Activated naive CD4-positive, alpha-beta T cell treated with anti-CD3 and anti-CD28 coated beads, Interleukin-2, amount 50 U/mL, for 24 hours (primary cell): ENCODE results near the gene ADAM11.

Experiments
- H3K27ac Mint-ChIP-seq: one replicate; pipeline ENCODE4 v1.8.0; 2021; ENCODE audit warnings: mild to moderate bottlenecking, mixed read lengths
- H3K27me3 Mint-ChIP-seq: one replicate; pipeline ENCODE4 v1.8.0; 2021; ENCODE audit warnings: mixed read lengths
- H3K36me3 Mint-ChIP-seq: one replicate; pipeline ENCODE4 v1.8.0; 2021; ENCODE audit warnings: mixed read lengths
- H3K4me1 Mint-ChIP-seq: one replicate; pipeline ENCODE4 v1.8.0; 2021; ENCODE audit warnings: mixed read lengths
- H3K4me3 Mint-ChIP-seq: one replicate; pipeline ENCODE4 v1.8.0; 2021; ENCODE audit warnings: mild to moderate bottlenecking, mixed read lengths
- H3K9me3 Mint-ChIP-seq: one replicate; pipeline ENCODE4 v1.8.0; 2021; ENCODE audit warnings: mixed read lengths

The ADAM11 gene

DNA sequence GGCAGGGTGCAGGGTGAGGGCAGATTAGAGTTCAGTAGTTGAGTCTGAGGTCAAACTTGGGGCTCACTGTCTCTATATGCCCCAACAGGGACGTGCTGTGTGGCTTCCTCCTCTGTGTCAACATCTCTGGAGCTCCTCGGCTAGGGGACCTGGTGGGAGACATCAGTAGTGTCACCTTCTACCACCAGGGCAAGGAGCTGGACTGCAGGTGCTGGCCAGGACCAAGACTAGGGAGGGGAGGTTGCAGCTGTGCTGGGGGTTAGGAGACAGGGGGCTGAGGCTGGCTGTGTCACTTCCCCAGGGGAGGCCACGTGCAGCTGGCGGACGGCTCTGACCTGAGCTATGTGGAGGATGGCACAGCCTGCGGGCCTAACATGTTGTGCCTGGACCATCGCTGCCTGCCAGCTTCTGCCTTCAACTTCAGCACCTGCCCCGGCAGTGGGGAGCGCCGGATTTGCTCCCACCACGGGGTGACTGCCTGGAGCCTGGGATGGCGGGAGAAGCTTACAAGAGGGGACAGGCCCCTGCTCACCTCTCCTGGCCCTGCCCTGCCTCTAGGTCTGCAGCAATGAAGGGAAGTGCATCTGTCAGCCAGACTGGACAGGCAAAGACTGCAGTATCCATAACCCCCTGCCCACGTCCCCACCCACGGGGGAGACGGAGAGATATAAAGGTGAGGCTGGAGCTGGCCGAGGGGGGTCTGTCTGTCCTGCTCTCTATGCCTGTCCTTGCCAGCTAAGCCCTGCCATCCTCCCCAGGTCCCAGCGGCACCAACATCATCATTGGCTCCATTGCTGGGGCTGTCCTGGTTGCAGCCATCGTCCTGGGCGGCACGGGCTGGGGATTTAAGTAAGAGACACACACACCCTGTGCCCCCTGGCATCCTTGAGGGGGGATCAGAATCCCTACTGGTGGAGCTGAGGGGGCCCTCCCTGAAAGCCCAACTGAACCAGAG, 18.9 kb downstream of the ADAM11 start:
- no peaks in the 10 kb centered on the region for H3K9me3 Mint-ChIP-seq
- H3K27me3 Mint-ChIP-seq, result no peaks in the 10 kb centered on the region
- no peak overlapping the region for H3K27ac Mint-ChIP-seq
- H3K4me1 Mint-ChIP-seq, result peaks cover 8% of the 10 kb centered on the region
- no peak overlapping the region for H3K4me3 Mint-ChIP-seq
- no peaks in the 10 kb centered on the region for H3K36me3 Mint-ChIP-seq

DNA sequence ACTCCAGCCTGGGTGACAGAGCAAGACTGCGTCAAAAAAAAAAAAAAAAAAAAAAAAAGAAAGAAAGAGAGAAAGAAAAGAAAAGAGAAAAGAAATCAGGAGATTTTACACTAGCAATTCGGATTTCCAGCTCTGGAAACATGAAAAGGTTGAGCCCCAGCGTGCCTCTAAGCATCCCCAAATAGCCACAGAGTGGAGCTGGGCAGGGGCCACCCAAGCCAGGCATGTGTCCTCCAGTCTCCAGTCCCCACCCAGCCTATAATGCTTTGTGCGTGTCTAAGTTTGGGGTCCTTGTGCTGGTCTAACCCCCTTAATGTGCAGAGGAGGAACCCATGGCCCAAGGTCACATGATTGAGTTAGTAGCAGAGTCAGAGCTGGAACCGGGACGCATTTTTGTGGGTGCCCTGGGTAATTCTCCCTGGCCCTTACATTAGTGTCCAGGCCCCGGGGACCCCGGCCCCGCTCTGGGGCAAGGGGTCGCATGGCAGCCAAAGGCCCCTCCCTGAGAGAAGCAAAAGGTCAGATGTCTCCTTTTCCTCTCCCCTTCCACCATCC, 19.9 kb downstream of the ADAM11 start:
- Mint-ChIP-seq H3K36me3 (no peaks in the 10 kb centered on the region), H3K9me3 (no peaks in the 10 kb centered on the region), H3K27me3 (no peaks in the 10 kb centered on the region), H3K4me1 (peaks cover 8% of the 10 kb centered on the region), H3K27ac (no peak overlapping the region), H3K4me3 (peak overlapping the region; percentile 58)

DNA sequence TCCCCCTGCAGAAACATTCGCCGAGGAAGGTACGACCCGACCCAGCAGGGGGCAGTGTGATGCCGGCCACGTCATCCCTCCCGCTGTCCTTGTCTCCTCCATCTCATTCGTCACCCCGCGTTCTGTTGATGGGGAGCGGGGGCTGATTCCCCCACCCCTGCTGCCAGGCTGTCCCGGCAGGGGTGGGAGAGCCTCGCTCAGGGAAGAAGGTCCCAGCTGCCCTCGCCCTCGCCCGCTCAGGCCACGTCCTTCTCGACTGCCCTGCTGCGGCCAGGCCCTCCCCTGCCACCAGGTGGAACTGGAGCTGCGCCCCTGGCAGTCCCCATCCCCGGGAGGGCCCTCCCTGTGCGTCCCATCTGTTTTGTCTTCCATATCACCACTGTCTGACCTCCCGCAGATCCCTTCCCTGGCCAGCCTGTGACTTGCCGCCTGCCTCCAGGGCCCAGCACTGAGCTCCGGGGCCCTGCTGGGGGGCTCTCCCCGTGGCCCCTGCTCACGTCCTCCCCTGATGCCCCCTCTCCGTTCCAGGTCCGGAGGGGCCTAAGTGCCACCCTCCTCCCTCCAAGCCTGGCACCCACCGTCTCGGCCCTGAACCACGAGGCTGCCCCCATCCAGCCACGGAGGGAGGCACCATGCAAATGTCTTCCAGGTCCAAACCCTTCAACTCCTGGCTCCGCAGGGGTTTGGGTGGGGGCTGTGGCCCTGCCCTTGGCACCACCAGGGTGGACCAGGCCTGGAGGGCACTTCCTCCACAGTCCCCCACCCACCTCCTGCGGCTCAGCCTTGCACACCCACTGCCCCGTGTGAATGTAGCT, 20.6 kb downstream of the ADAM11 start:
- no peaks in the 10 kb centered on the region for H3K36me3 Mint-ChIP-seq

DNA sequence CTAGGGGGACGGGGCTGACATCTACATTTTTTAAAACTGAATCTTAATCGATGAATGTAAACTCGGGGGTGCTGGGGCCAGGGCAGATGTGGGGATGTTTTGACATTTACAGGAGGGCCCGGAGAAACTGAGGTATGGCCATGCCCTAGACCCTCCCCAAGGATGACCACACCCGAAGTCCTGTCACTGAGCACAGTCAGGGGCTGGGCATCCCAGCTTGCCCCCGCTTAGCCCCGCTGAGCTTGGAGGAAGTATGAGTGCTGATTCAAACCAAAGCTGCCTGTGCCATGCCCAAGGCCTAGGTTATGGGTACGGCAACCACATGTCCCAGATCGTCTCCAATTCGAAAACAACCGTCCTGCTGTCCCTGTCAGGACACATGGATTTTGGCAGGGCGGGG, 21.4 kb downstream of the ADAM11 start:
- H3K9me3 Mint-ChIP-seq, result no peaks in the 10 kb centered on the region
- H3K27ac Mint-ChIP-seq, result no peak overlapping the region
- no peaks in the 10 kb centered on the region for H3K27me3 Mint-ChIP-seq
- no peak overlapping the region for H3K4me3 Mint-ChIP-seq
- H3K4me1 Mint-ChIP-seq, result peaks cover 8% of the 10 kb centered on the region
- no peaks in the 10 kb centered on the region for H3K36me3 Mint-ChIP-seq

More for the DNA sequence above, 20.6 kb downstream of the ADAM11 start:
- H3K27ac Mint-ChIP-seq, result no peak overlapping the region
- H3K4me1 Mint-ChIP-seq, result peaks cover 8% of the 10 kb centered on the region
- no peaks in the 10 kb centered on the region for H3K9me3 Mint-ChIP-seq
- H3K4me3 Mint-ChIP-seq, result peak overlapping the region; percentile 58
- H3K27me3 Mint-ChIP-seq, result no peaks in the 10 kb centered on the region

DNA sequence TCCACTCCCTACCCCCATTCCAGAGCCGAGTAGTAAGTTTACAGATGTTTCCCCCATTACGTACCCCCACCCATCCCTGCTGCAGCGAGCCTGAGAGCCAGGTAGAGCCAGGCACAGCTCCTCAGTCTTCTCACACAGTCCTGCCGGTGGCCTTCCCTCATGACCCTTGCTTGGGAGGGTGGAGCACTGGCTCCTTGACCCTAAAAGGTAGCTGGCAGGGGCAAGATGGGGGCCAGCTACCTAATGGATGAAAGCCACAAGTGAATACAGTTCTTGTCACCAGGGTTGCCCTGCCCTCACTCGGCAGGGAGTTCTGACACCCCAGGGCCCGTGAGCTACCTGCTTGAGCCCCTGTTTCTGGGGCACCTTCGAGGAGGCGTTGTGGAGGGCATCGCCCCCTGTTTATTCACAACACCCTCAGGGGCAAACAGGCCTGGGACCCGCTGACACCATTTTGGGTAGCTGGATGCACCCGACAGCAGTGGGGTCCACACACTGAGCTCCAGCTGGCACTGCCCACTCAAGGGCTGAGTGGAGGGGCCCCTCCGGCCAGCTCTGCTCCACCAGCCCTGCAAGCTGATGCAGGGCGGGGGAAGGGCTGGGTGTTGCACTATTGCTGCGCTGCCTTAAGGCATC, 22.2 kb downstream of the ADAM11 start:
- Mint-ChIP-seq H3K4me3 (no peak overlapping the region), H3K36me3 (no peaks in the 10 kb centered on the region), H3K27me3 (no peaks in the 10 kb centered on the region), H3K27ac (no peak overlapping the region), H3K4me1 (peaks cover 5% of the 10 kb centered on the region), H3K9me3 (no peaks in the 10 kb centered on the region)

DNA sequence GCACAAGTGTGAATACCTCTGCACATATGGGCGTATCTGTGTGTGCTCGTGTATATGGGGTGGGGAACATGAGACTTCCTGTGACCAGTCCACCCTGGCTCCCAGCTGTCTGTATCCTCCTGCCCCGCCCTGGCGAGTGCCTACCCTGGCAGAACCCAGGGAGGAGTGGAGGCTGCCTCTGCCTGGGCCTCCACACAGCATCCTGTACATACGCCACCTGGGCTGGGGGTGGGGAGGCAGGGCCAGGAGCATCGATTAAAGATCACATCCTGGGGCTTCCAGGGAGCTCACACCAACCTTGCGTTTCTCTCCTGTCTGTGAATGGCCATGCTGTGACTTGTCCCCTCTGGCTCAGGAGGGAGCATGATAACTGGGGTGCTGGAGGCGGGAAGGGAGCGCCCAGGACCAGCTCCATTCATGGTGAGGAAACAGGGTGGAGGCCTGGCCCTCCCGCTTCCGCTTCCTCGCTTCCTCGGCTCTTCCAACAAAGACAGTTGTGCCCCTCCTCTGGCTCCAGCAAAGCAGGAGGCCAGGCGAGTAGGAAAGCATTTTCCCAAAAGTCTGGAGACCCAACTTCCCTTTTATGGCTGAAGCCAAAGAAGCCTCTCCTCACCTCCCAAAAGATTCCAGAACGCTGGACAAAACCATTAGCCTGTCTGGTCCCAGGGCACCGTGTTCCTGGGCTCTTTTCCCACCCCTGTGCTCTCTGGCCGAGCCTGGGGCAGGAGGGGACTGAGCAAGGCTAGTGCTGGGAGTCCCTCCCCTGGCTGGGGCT, 22.9 kb downstream of the ADAM11 start:
- no peaks in the 10 kb centered on the region for H3K27me3 Mint-ChIP-seq
- no peak overlapping the region for H3K4me3 Mint-ChIP-seq
- no peak overlapping the region for H3K27ac Mint-ChIP-seq
- H3K36me3 Mint-ChIP-seq, result no peaks in the 10 kb centered on the region
- no peaks in the 10 kb centered on the region for H3K9me3 Mint-ChIP-seq
- no peaks in the 10 kb centered on the region for H3K4me1 Mint-ChIP-seq

DNA sequence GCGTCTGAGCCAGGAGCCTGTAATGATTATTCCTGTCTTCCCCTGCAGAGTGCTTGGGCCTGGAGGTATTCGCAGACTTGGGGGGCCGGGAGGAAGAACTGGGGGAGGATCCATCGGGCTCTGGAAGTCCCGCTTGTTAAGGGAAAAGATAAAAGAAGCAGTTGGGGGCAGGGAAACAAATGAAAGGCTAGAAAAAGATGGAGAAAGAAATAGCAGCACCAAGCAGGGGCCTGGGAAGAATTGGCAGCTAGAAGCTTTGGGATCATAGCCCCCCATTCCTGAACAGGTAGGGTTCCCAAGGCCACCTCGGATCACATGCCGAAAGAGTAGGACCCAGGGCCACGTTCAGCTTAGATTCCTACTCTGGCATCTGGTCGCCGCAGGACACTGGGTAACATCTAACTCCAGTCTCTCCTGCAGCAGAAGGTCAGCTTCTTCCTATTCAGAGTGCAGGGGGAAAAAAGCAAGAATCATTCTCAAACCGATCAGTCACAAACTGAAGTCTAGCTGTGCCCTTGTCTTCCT, 23.6 kb downstream of the ADAM11 start:
- Mint-ChIP-seq H3K4me1 (no peaks in the 10 kb centered on the region), H3K27me3 (no peaks in the 10 kb centered on the region), H3K4me3 (no peak overlapping the region), H3K27ac (no peak overlapping the region), H3K9me3 (no peaks in the 10 kb centered on the region), H3K36me3 (no peaks in the 10 kb centered on the region)

DNA sequence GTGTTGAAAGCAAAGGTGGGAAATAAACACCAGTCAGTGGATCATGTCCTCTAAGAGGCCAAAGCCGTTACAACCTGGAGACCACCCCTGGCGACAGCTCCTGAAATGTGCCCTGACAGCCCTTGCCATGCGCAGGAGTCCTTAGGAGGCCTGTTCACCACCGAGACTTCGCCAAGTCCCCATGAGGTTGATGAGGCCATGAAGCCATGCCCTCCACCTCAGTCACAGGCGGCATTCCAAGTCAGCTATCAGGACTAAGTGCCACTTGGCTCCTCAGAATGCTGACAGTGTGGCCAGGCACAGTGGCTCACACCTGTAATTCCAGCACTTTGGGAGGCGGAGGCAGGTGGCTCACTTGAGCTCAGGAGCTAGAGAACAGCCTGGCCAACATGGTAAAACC, 27.1 kb downstream of the ADAM11 start:
- H3K4me1 Mint-ChIP-seq, result no peaks in the 10 kb centered on the region
- no peak overlapping the region for H3K4me3 Mint-ChIP-seq
- H3K36me3 Mint-ChIP-seq, result no peaks in the 10 kb centered on the region
- no peaks in the 10 kb centered on the region for H3K9me3 Mint-ChIP-seq
- H3K27me3 Mint-ChIP-seq, result no peaks in the 10 kb centered on the region
- no peak overlapping the region for H3K27ac Mint-ChIP-seq

DNA sequence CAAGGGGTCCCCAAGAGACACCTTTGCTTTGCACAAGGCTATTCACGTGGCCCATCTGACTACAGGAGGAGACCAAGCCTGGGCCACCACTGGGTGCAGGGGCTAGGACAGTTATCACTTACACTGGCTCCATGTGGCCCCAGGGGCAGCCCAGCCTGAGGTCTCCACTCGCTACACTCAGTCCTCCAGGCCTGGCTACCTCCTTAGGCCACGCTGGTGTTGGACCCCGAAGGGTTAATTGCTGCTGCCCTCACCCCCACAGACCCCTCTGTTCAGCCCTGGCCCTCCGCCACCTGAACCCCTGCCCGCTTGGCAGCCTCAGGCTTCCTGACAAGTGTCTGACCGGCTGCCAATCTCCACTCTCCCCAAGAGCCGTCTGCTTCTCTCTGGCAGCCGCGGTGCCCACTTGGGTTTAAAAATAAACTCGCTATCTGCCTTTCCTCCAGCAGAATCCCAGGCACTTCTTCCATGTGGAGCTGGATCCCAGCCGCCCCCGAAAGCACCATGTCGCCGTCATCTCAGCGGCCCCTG, 27.8 kb downstream of the ADAM11 start:
- Mint-ChIP-seq H3K27ac (no peak overlapping the region), H3K4me3 (no peak overlapping the region), H3K27me3 (no peaks in the 10 kb centered on the region), H3K9me3 (no peaks in the 10 kb centered on the region), H3K4me1 (no peaks in the 10 kb centered on the region), H3K36me3 (no peaks in the 10 kb centered on the region)

DNA sequence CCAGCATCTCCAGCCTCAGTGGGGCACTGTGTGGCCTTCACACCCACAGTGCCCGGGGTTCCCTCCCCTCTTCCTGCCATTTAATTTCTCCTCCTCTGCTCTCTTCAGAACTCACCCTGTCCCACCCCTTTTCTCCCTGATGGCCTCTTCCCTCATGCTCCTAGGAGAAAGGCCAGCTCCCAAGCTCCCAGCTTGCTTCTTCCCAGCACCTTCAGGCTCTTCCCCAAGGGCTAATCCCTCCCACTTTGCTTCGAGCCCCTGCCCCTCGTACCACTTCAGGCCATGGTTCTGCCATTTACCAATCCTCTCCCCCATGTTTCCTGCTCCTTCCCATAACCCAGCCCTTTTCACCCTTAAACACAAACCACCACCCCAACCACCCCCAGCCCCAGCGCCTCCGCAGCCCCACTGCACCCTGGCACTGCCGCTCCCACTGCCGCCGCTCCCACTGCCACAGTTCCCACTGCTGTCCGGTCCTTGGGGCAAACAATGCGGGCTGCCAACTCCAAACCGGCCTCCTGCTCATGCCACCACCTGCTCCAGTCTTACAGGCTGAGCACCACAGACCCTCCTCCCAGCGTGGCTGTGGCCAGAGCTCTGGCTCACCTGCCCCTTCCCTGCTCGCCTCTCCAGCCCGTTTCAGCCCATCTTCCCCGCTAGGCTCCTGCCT, 28.6 kb downstream of the ADAM11 start:
- Mint-ChIP-seq H3K36me3 (no peaks in the 10 kb centered on the region), H3K4me1 (no peaks in the 10 kb centered on the region), H3K4me3 (no peak overlapping the region), H3K27ac (no peak overlapping the region), H3K27me3 (no peaks in the 10 kb centered on the region), H3K9me3 (no peaks in the 10 kb centered on the region)

DNA sequence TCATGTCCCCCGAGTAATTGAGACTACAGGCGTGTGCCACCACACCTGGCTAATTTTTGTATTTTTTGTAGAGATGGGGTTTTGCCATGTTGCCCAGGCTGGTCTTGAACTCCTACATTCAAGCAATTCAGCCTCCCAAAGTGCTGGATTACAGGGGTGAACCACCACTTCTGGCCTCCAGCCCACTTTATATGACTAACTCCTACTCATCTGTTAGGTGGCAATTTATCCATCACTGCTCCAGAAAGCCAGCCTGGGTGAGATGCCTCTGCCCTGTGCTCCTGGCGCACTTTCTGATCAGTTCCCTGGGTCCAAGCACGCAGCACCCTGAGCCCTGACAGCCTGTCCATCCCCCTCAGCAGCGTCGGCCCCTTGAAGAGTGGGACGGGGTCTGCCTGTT, 29.4 kb downstream of the ADAM11 start:
- Mint-ChIP-seq H3K36me3 (no peaks in the 10 kb centered on the region), H3K4me3 (no peak overlapping the region), H3K4me1 (no peaks in the 10 kb centered on the region), H3K9me3 (no peaks in the 10 kb centered on the region), H3K27ac (no peak overlapping the region), H3K27me3 (no peaks in the 10 kb centered on the region)

DNA sequence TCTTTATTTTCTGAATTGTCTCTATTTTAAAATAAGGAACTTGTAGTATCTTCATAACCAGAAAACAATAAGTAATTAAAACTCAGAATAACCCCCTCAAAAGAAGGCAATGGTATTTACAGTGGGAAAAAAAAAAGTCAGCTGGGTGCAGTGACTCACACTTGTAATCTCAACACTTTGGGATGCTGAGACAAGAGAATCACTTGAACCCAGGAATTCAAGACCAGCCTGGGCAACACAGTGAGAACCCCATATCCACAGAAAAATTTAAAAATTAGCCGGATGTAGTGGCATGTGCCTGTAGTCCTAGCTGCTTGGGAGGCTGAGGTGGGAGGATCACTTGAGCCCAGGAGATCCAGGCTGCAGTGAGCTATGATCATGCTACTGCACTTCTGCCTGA, 33.5 kb downstream of the ADAM11 start:
- no peaks in the 10 kb centered on the region for H3K27me3 Mint-ChIP-seq

DNA sequence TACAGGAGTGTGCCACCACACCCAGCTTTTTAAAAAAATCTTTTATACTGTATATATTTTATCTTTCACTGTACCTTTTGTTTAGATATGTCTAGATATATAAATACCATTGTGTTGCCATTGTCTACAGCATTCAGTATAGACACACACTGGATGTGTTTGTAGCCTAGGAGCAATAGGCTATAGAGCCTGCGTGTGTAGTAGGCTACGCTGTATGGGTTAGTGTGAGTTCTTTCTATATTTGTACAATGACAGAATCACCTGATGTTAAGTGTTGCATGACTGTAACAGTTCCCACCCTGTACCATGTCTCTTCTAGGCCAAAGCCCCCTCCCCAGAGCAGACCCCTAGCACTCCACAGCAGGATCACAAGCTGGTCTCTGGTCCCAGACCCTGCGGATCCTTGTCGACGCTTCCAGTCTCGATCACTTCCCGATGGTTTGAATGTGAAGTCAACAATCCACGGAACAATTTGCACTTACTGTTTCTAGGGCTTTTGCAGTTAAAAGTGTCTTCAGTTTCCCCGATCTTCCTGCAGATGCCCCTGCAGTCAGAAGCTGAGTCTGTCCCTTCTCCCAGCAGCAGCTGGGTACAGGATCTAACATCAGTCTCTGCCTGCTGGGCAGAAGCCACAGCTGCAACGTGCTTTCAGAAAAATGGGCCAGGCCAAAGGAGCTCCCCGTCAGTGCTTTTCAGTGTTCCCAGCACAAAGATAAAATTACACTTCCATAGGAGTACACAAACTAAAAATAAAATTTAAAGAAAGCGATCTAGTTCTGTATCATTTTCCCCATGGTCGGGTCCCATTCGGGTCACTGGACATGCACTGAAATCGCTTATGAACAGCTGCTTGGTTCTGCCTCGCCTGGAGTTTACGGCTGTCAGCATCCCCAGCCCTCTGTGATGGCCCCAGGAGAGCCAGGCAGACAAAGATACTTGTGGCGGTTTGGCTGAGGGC, 35.4 kb downstream of the ADAM11 start:
- Mint-ChIP-seq H3K9me3 (no peaks in the 10 kb centered on the region), H3K27ac (no peak overlapping the region), H3K4me3 (no peak overlapping the region), H3K27me3 (no peaks in the 10 kb centered on the region), H3K36me3 (no peaks in the 10 kb centered on the region), H3K4me1 (peaks cover 5% of the 10 kb centered on the region)

More for the DNA sequence above, 33.5 kb downstream of the ADAM11 start:
- no peak overlapping the region for H3K4me3 Mint-ChIP-seq
- H3K9me3 Mint-ChIP-seq, result no peaks in the 10 kb centered on the region
- H3K27ac Mint-ChIP-seq, result no peak overlapping the region
- H3K36me3 Mint-ChIP-seq, result no peaks in the 10 kb centered on the region
- H3K4me1 Mint-ChIP-seq, result peaks cover 5% of the 10 kb centered on the region
